SKM-1 treated with dmso at 0.1 percent for 144 hours (cell line): ENCODE measurements around the gene MYL3.

Experiments
- DNase-seq: peaks from one replicate; lab custom pipeline; 2025; ENCODE audit not compliant: unreplicated experiment; lab: John Stamatoyannopoulos, UW

The MYL3 gene

GRCh38 chr3:46899151-46900006 is 36.1 kb upstream of the MYL3 start:
- no peak for DNase-seq

GRCh38 chr3:46898321-46899150 is 35.3 kb upstream of the MYL3 start:
- DNase-seq = no peak

GRCh38 chr3:46897829-46898320 is 34.6 kb upstream of the MYL3 start:
- no peak for DNase-seq

GRCh38 chr3:46897031-46897430 is 33.8 kb upstream of the MYL3 start:
- DNase-seq = no peak

- no peak for DNase-seq
Measured at GRCh38 chr3:46896386-46896785, 33.1 kb upstream of the MYL3 start.

DNA sequence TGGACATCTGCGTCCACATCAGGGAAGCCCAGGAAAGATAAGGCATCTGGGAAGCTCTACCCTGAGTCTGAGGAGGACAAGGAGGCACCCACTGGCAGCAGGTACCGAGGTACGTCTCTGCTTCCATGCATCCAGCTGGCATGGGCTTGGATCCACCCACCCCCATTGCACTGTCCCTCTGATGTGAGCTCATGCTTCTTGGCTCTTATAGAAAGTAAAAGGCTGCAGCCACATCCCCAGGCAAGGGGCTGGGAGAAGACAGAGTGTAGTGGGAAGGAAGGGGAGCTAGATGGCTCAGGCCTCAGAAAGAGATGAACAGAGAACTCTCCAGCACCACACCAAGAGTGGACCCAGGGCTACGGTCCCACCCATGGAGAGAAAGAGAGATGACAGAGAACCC is 32.5 kb upstream of the MYL3 start:
- DNase-seq = no peak

DNA sequence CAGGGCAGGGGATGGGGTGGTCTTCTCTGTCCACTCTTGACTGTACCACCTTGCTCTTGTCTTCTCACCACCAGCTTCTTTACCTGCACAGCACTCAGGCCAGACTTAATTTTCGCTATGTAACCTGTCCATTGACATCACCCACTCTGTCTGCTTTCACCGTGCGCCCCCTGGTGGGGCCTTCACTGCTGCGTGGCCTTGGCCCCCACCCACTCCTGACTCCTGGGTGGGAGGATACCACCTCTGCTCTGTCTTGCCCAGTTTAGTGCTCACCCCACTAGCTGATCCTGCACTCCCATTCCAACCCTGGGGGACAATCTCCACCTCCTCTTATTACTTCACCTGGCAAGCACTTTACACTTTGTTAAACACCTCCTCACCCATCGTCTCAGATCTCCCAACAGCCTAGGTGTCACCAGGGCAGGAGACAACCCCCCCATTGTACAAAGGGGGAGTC is 32.0 kb upstream of the MYL3 start:
- DNase-seq = peak; percentile 46

DNA sequence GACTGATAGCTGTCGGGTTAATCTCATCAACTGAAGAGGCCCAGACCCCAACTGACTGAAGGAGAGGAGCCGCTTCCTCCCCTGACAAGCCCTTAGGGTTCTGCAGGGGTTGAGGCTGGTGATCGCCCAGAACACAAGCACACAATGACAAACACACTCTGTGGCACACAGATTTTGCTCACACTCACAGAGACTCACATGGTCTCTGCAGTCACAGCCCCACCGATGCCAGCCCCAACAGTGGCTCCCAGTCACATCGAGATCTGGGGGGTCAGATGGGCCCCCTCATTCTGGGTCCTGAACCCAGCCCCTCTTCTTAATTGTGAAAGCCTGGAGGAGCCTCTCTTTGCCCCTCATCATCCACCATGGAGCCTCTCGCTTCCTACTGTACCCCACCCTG is 31.0 kb upstream of the MYL3 start:
- no peak for DNase-seq

DNA sequence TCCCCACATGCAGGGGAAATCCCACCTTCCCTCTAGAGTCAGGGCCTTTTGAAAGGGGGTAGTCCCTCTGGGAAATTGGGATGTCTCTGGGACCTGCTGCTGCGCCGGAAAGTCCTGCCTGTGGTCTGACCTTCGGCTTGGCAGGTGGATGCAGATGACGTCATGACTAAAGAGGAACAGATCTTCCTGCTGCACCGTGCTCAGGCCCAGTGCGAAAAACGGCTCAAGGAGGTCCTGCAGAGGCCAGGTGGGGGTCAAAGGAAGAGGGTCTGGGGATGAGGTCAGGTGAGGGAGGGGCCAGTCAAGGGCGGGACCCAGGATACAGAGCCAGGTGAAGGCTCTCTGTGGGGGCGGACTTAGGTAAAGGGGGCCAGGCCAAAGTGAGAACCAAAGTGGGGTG is 30.5 kb upstream of the MYL3 start:
- no peak for DNase-seq

GRCh38 chr3:46893146-46893748 is 30.0 kb upstream of the MYL3 start:
- DNase-seq = no peak

DNA sequence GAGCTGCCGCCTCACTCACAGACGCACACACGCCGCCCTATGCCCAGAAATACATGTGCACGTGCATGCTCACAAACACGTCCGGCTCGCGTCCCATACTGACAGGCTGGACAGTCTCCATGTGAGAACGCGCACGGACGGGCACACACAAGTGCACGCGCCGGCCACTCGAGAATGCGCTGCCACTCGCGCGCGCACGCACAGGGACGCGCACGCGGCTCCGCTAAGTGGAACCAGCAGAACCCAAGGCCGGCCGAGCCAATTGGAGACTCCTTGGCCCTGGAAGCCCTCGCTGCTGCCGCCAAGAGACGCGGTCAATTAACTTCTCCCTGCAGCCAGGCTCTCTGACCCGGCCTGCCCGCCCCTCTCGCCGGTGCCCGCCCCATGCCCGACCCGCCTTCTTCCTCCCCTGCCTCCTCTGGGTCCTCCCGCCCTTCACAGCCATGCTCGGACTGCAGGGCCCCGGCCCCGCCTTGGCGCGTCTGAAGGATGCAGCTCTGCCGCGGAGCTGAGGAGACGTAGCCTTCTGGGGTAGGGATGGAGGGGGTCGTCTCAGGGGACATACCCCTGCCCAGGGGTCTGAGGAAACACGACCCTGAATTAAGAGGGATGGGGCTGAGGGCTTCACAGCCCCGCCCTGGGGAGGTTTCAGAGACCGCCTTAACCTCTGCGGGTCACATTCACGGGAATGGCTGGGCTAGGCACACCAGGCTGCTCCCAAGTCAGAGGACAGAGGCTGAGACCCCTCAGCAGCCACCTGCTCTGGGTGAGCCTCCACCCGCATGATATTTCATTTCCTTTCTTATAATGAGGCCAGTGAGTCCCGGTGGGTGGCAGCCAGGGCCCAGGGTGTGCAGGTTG is 29.3 kb upstream of the MYL3 start:
- DNase-seq = peak; percentile 24

DNA sequence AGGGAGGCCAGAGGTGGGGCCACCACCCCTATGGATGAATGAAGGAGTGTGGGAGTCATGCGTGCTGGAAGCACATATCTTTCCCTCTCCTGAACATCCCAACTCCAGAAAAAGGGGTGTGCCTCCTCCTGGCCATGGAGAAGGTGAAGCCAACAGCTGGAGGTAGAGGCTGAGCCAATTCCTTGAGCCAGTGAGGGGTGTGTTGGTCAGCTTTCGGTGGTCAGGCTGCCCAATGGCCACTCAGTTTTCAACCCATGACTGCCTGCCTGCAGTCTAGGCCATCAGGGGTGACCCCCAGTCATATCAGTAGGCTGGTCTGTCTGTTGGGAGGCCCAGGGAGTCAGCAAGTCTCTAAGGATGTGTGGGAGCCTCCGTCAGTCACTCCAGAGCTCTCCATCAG is 27.9 kb upstream of the MYL3 start:
- DNase-seq = no peak

DNA sequence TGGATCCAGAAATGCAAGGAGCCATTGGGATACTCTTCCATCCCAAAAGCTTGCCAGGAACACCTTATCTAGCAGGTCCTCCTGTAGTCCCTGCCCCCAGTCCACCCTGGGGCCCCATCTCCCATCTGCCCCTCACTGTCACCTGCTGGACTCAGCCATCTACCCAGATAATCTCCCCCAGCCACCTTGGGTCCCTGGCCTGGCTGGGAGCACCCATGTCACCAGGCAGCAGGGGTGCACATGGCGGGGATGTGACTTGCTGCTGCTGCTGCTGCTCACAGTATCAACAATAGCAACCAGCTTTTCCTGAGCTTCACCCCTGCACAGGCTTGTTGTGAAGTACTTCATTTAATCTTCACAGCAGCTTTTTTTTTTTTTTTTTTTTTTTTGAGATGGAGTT is 26.9 kb upstream of the MYL3 start:
- DNase-seq = no peak

DNA sequence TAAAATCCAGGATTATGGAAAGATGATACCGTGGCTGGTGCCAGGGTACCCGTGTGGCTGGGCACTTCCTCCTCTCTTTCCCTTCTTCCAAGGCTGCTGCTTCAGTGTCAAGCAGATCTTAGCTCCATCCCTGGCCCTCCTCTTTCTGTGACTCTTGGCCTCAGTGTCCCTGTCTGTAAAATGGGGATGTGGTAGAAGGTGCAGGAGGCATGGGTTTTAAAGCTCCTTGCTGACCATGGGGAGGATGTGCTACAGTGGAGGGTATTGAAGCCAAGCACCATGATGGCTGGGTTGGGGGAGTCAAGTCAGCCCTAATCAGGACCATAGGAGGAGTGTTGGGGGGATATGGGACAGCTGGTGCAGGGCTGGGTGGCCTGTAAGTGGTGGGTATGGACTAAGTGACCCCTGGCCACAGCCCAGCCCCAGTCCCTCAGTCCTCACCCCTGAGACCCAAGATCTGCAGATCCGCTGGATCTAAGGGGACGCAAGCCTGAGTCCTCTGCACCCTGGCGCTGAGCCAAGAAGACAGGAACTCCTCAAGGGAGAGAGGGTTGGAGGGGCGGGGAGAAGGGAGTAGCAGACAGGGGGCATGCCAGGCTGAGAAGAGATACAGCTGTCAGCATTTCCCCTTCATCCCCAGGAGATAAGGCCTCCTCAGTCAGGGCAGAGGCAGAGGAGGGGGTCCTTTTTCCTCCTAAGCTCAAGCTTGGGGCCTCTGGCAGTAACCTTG is 26.3 kb upstream of the MYL3 start:
- no peak for DNase-seq

GRCh38 chr3:46888705-46889104 is 25.5 kb upstream of the MYL3 start:
- no peak for DNase-seq

GRCh38 chr3:46887980-46888494 is 24.8 kb upstream of the MYL3 start:
- no peak for DNase-seq

DNA sequence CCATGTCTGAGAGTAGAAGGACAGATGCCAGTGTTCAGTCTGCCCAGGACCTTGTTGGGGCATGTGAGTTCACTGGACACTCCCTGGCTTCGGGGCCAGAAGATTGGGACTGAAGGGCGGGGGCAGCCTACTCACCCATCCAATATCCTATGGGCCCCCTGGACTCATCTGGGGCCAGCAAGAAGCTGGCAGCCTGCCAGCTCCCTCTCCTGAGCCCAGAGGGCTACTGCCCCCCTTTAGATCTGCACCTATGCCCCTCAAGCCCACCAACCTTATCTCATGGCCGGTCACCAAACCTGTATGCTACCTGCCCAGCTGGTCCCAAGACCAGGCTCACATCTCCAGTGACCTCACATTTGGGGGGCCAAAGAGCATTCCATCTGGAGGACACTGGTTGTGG is 22.4 kb upstream of the MYL3 start:
- no peak for DNase-seq

DNA sequence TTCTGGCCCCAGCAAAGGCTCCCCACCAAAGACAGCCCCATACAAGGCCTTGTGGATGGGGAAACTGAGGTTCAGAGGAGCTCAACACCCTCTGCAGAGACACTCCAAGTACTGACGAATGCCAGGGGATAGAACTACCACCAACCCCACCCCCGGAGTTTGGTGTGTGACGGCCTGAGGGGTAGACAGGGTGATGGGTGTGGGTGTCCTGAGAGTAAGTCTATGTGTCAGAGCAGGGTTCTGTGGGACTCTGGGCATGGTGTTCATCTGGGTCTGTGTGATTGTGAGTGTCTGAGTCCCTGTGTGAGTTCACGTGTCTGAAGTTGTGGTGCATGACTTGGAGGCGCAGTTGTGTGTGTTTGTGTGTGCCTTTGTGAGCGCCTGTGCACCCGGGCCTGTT is 21.7 kb upstream of the MYL3 start:
- no peak for DNase-seq

DNA sequence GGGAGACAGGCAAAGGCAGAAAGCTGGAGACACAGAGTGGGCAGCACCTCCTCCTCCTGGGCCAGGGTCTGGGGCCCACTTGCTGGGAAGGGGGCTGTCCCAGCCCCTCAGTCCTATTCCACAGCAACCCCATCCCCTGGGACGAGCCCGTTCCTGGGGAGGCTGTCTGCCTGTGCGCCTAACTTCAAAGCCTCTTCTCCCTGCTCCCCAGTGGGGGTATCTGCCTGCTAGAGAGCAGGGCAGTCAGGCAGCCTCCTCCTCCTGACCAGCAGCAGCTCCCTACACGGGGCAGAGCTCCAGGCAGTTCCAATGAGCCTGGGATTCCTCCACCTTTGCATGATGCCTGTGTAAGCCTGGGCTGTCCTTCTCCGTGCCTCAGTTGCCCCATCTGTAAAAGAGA is 21.2 kb upstream of the MYL3 start:
- DNase-seq = no peak

- DNase-seq = no peak
Measured at GRCh38 chr3:46883830-46884185, 20.6 kb upstream of the MYL3 start.
